ENCODE results near the gene GAPDHS.

GAPDHS gene

GRCh38 chr19:35555301-35556005 lies 22.2 kb downstream of the GAPDHS start:
- DNase-seq (ENCODE audit: extremely low read depth in 1 of 2, low read depth in 1 of 2), result no peak

DNA sequence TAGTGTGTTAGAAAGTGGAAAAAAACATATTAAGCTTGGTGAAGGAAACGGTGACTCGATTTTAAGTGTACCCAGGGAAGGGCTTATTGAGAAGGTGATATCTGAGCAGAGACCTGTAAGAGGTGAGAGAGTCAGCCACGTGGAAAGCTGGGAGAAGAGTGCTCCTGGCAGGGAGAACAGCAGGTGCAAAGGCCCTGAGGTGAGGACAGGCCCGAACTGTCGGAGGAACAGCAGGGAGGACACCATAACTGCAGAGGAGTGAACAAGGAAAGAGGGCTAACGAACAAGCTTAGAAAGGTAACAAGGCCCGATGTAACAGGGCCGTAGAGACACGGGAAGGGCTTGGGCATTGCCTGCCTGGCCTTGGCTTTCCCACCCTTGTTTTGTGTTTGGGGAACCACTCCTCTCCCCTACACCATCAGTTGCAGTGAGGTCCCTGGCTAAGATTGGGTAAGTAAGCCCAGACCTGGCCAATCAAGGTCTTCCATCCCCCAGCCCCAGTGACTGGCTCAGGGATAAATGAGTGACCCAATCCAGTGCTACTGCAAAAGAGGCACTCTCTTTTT lies 22.9 kb downstream of the GAPDHS start:
- DNase-seq (ENCODE audit: extremely low read depth in 1 of 2, low read depth in 1 of 2), result no peak

DNA sequence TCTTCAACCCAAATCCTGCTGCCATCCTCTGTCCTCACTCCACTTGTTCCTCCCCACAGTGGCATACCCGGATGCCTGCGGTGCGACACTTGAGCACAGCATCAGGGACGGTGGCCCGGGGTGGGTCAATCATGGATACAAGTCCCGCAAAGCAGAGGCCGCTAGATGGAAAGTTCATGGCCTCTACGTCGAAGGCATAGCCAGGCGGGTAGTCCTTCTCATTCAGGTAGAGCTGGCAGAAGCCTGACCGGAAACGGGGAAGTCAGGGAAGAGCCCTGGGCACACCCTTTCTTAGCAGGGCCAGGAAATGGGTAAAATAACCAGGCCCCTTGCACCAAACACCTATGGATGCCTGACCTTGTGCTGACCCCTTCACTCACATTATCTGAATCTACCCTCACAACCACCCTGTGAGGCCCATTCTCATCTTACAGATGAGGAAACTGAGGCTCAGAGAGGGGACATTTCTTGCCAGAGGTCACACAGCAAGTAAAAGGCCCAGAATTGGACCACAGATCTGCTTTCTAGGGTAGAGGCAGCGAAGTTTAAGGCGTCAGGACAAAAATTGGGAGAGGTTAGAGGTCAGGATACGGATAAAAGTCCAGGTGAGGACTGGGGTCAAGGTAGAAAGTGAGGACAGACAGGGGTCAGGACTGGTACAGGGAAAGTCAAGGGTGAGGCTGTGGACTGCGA lies 23.7 kb downstream of the GAPDHS start:
- no peak for DNase-seq (ENCODE audit: extremely low read depth in 1 of 2, low read depth in 1 of 2)

GRCh38 chr19:35557539-35558399 lies 24.5 kb downstream of the GAPDHS start:
- DNase-seq (ENCODE audit: extremely low read depth in 1 of 2, low read depth in 1 of 2), result peak in 1 of 2 donors; percentile 60

DNA sequence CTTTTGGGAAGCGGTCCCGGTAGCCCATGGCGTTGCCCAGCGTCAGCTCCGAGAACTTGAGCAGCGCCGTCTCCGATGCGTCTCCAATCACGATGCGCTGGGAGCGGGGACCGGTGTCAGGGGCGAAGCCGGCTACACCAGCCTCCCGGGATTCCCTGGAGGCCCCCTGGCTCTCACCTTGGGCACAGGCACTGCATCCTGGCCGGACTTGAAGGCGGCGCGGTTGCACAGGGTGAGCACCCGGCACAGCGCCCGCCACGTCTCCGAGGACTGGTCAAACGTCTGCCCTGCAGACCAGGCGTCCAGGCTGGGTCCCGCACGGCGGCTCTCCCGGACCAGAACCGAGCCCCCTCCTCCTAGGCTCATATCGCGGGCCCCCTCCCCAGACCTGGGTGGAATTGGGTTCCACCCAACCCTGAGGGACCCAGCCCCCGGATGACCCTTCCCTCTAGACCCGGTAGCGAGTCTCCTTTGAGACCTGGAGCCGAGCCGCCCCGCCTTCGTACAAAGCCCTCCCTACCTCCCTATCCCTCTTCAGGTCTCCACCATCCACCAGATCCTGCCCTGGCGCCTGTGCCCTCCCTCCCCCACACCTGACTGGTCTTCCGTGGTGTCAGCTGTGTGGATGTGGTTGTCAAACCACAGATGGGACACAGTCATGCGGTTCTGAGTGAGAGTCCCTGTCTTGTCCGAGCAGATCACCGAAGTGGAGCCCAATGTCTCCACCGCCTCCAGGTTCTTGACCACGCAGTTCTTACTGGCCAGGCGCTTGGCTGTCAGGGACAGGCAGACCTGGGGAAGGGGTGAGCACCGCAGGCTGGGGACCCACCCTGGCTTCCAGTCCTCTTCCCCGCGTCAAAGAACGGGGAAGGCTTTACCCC lies 25.4 kb downstream of the GAPDHS start:
- DNase-seq (ENCODE audit: extremely low read depth in 1 of 2, low read depth in 1 of 2), result no peak

DNA sequence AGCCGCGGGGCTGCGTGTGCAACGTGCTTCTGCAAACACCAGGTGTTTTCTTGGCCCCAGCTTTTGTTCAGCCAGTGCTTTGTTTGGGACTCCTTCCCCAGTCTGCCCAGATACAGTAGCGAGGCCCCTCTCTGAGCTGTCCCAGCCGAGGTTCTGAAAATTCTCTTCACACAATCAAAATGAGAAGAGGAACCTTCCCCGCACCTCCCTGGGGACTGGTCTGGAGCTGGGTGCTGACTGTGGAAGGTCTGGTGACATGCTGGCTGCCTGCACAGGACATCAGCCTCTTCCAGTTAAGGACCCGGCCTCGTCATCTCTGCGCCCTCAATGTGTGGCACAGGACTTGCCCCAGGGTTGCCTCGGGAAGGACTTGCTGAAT lies 26.0 kb downstream of the GAPDHS start:
- no peak for DNase-seq (ENCODE audit: extremely low read depth in 1 of 2, low read depth in 1 of 2)

DNA sequence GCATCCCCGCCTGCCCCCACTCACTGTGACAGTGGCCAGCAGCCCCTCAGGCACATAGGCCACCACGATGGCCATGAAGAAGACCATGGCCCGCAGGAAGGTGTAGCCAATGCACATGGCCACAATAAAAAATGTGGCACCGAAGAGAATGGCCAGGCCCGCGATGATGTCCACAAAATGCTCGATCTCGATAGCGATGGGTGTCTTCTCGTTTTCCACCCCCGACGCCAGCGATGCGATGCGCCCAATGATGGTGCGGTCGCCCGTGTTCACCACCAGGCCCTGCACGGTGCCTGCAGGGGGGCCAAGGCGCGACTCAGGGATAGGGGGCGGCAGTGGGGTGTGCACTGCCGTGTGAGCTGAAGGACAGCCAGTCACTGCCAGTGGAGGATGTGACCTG lies 26.5 kb downstream of the GAPDHS start:
- no peak for DNase-seq (ENCODE audit: extremely low read depth in 1 of 2, low read depth in 1 of 2)

GRCh38 chr19:35560271-35560670 lies 27.0 kb downstream of the GAPDHS start:
- DNase-seq (ENCODE audit: extremely low read depth in 1 of 2, low read depth in 1 of 2), result no peak

- DNase-seq (ENCODE audit: extremely low read depth in 1 of 2, low read depth in 1 of 2), result no peak
These were observed 27.4 kb downstream of the GAPDHS start for GRCh38 chr19:35560677-35561076.

GRCh38 chr19:35561436-35561835 lies 28.2 kb downstream of the GAPDHS start:
- DNase-seq (ENCODE audit: extremely low read depth in 1 of 2, low read depth in 1 of 2), result no peak

DNA sequence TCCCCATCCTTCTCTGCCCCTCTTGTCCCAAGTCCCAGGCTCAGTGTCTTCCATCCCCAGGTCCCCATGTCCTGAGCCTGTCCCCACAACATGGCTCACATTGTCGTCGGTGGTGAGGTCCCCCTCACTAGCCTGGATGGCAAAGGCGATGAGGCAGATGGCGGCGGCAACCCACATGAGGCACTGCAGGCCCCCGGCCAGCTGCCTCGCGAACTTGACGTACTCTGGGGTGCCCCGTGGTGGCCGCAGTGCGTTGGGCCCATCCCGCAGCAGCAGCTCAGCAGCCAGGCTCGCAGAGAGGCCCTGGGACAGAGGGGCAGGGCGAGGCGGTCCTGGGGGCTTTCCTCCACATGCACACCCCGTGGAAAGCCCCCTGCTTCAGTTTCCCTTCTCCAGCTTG lies 29.1 kb downstream of the GAPDHS start:
- no peak for DNase-seq (ENCODE audit: extremely low read depth in 1 of 2, low read depth in 1 of 2)

DNA sequence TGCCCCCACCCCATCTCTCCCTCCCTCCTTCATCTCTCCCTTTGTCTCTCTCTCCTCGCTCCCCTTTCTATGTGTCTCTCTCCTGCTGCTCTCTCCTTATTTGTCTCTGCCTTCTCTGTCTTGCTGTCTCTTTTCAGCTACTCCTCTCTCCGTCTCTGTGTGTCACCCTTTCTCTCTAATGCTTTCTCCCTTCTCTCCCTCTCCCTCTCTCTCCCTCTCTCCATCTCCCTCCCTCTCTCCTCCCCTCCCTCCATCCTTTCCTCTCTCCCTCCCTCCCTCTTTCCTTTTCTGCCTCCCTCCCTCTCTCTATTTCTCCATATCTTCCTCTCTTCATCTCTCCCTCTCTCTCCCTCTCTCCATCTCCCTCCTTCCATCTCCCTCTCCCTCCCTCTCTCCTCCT lies 29.5 kb downstream of the GAPDHS start:
- DNase-seq (ENCODE audit: extremely low read depth in 1 of 2, low read depth in 1 of 2), result no peak

DNA sequence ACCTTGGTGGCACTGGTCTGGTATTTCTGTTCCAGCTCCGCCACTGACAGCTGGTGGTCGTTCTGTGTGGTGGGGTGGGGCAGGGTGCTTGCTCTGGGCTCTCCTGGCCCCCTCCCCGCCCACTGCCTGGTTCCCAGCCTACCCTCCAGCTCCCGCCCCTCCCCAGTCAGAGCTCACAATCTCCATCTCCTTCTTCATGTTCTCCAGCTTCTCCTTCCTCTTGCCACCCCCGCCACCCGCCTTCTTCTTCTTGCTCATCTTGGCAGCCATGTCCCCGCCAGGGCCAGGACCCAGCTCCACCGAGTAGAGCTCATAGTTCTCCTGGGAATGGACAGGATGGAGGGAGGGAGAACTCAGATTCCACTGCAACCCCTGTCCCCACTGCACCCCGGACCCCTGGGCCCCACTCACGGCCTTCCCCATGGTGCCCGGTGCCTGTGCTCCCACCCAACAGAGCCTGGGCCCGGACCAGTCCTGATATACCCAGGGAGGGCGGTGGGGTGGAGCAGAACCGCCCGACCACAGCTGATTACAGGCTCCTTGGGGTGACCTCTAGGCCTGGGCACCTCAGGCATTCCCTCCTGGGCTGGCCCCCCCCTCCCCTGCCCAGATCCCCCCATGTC lies 30.1 kb downstream of the GAPDHS start, which contains the start of gene ATP4A:
Gene ATP4A, minus strand, starts transcription at position 452 of the 623 bp plus-strand sequence. Its CDS starts 29 bp downstream, at position 423.
- DNase-seq (ENCODE audit: extremely low read depth in 1 of 2, low read depth in 1 of 2), result no peak

- no peak for DNase-seq (ENCODE audit: extremely low read depth in 1 of 2, low read depth in 1 of 2)
These were observed 32.0 kb downstream of the GAPDHS start for GRCh38 chr19:35565016-35565856.

- DNase-seq (ENCODE audit: extremely low read depth in 1 of 2, low read depth in 1 of 2), result no peak
These were observed 33.5 kb downstream of the GAPDHS start for GRCh38 chr19:35566738-35567137.

DNA sequence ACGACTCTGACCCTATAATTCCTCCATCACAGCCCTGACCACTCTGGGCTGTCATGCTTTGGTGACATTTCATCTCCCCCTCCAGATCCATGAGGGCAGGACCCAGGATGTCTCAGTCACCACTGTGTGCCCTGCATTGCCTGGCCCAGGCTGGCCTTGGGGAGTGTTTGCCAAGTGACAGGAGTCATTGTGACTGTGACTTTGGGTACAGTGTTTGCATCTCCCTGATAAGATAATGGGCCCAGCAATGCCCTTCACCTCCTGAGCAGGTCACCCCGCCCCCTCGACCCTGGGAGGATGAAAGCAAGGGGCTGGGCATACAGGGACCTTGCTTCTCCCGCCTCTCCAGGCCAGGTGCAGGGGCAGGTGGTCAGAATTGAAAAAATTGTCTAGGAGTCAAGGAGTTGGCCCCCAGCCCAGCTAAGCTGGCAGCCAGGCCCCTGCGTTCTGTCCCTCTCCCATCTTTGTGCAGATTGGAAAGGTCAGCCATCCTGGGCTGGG lies 36.1 kb downstream of the GAPDHS start:
- no peak for DNase-seq (ENCODE audit: extremely low read depth in 1 of 2, low read depth in 1 of 2)

GRCh38 chr19:35571406-35571965 lies 38.2 kb downstream of the GAPDHS start:
- DNase-seq (ENCODE audit: extremely low read depth in 1 of 2, low read depth in 1 of 2), result no peak

DNA sequence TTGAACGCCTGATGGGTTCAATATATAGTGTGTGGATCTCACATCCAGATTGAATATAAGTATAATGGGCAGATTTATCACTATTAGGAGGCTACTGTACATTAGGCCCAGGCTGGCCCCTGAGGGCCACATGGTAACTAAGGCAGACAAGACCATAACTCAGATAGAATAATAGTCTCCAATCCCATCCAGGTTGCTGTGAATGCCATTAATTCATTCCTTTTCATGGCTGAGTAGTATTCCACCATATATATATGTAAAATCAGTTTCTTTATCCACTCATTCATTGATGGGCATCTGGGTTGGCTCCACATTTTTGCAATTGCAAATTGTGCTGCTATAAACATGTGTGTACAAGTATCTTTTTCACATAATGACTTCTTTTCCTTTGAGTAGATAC lies 44.7 kb downstream of the GAPDHS start:
- DNase-seq (ENCODE audit: extremely low read depth in 1 of 2, low read depth in 1 of 2), result no peak

Data from stimulated activated CD8-positive, alpha-beta memory T cell treated with anti-CD3 and anti-CD28 coated beads, Interleukin-7, amount 100 ng/mL, for 48 hours (primary cell).